ENCODE results near the gene MAN2A2. TPM values are rescaled to one million over a fixed set of nuclear protein-coding genes. Genes with fewer than 3 reads are reported as not detected.

MAN2A2 gene
- total and polyA plus RNA-seq, 2 donors (not counting 1 experiment from before 2014, with no cell fraction given), result 11.3 to 36.0 TPM

GRCh38 chr15:90956274-90957030, 53.4 kb downstream of the MAN2A2 start:
- peak overlapping the region; percentile 88 for H3K4me2 ChIP-seq (ENCODE audit: extremely low read depth, insufficient read depth, low read length)
- no peak for TF ChIP-seq EZH2 (IDR thresholded peaks at IDR 0.05; ENCODE audit: low read length, missing control alignments)
- TF ChIP-seq, protein P1, sequence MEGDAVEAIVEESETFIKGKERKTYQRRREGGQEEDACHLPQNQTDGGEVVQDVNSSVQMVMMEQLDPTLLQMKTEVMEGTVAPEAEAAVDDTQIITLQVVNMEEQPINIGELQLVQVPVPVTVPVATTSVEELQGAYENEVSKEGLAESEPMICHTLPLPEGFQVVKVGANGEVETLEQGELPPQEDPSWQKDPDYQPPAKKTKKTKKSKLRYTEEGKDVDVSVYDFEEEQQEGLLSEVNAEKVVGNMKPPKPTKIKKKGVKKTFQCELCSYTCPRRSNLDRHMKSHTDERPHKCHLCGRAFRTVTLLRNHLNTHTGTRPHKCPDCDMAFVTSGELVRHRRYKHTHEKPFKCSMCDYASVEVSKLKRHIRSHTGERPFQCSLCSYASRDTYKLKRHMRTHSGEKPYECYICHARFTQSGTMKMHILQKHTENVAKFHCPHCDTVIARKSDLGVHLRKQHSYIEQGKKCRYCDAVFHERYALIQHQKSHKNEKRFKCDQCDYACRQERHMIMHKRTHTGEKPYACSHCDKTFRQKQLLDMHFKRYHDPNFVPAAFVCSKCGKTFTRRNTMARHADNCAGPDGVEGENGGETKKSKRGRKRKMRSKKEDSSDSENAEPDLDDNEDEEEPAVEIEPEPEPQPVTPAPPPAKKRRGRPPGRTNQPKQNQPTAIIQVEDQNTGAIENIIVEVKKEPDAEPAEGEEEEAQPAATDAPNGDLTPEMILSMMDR (conservative IDR thresholded peaks at IDR 0.05 in 1 of 2, IDR thresholded peaks at IDR 0.05 in 1 of 2; ENCODE audit: low read depth in 1 of 2, low read length in 2 of 2), result peak; percentile 53 to 95
- peaks cover 20% of the 10 kb centered on the region for H3K36me3 ChIP-seq (ENCODE audit: control insufficient read depth, insufficient read depth, low read length)
- H2AFZ ChIP-seq (ENCODE audit: low read length), result peak overlapping the region; percentile 62
- peak overlapping the region; percentile 50 to 68 (median 56) for H3K4me3 ChIP-seq (replicated peaks in 1 of 4; ENCODE audit: control extremely low read depth in 1 of 4, insufficient read depth in 1 of 4, low read depth in 3 of 4, low read length in 4 of 4)
- no peaks in the 10 kb centered on the region for H3K9me3 ChIP-seq (ENCODE audit: control insufficient read depth, insufficient read depth, low read depth, low read length)
- no peaks in the 10 kb centered on the region for H4K20me1 ChIP-seq (ENCODE audit: control insufficient read depth, extremely low read depth, insufficient read depth, low read length)
- peaks cover 3% of the 10 kb centered on the region for H3K79me2 ChIP-seq (ENCODE audit: control insufficient read depth, insufficient read depth, low read length)
- H3K27me3 ChIP-seq (ENCODE audit: control insufficient read depth, insufficient read depth, low read length), result no peaks in the 10 kb centered on the region
- peaks cover 6% of the 10 kb centered on the region for H3K4me1 ChIP-seq (ENCODE audit: control insufficient read depth, extremely low read depth, insufficient read depth, low read length)
- peak overlapping the region; percentile 68 for H3K9ac ChIP-seq (ENCODE audit: insufficient read depth, low read length)
- peak overlapping the region; percentile 9 for H3K27ac ChIP-seq (ENCODE audit: insufficient read depth, low read length)
- peak; percentile 69 to 71 for DNase-seq (ENCODE audit: low read depth in 2 of 2)

- Histone ChIP-seq H3K27ac (ENCODE audit: insufficient read depth, low read length) (peak overlapping the region; percentile 57), H4K20me1 (ENCODE audit: control insufficient read depth, extremely low read depth, insufficient read depth, low read length) (no peaks in the 10 kb centered on the region)
- TF ChIP-seq, protein P1 (conservative IDR thresholded peaks at IDR 0.05 in 1 of 2, IDR thresholded peaks at IDR 0.05 in 1 of 2; ENCODE audit: low read depth in 1 of 2, low read length in 2 of 2), result no peak
- TF ChIP-seq EZH2 (IDR thresholded peaks at IDR 0.05; ENCODE audit: low read length, missing control alignments), result no peak
Observed at GRCh38 chr15:90957031-90957790, 54.1 kb downstream of the MAN2A2 start.

DNA sequence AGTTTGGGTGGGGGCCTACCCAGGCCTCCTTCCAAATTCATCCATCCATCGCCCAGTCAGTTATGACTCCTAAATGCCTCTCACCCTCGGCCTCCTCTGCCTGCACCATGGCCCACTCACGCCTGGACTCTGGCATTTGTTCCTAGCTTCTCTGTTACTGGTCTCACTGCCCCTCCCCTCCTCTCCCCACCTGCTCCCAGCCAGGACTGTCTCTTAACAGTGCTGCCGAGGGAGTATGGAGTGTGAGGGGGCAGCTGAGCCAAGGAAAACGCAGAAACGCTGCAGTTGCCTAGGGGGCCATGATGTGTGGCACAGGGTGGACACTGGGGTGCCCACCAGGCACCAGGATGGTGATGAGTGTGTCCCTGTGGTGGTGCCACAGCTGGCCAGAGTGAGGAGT, 54.7 kb downstream of the MAN2A2 start:
- Histone ChIP-seq H3K9me3 (ENCODE audit: control insufficient read depth, insufficient read depth, low read depth, low read length) (no peaks in the 10 kb centered on the region), H3K27me3 (ENCODE audit: control insufficient read depth, insufficient read depth, low read length) (no peaks in the 10 kb centered on the region), H3K4me1 (ENCODE audit: control insufficient read depth, extremely low read depth, insufficient read depth, low read length) (peaks cover 6% of the 10 kb centered on the region), H2AFZ (ENCODE audit: low read length) (peak overlapping the region; percentile 57), H3K36me3 (ENCODE audit: control insufficient read depth, insufficient read depth, low read length) (peaks cover 22% of the 10 kb centered on the region), H3K27ac (ENCODE audit: insufficient read depth, low read length) (peak overlapping the region; percentile 29), H3K4me2 (ENCODE audit: extremely low read depth, insufficient read depth, low read length) (peak overlapping the region; percentile 88), H4K20me1 (ENCODE audit: control insufficient read depth, extremely low read depth, insufficient read depth, low read length) (no peaks in the 10 kb centered on the region), H3K9ac (ENCODE audit: insufficient read depth, low read length) (no peak overlapping the region), H3K4me3 (replicated peaks in 1 of 4; ENCODE audit: control extremely low read depth in 1 of 4, insufficient read depth in 1 of 4, low read depth in 3 of 4, low read length in 4 of 4) (peak overlapping the region; percentile 25 to 68 (median 56)), H3K79me2 (ENCODE audit: control insufficient read depth, insufficient read depth, low read length) (peaks cover 3% of the 10 kb centered on the region)
- no peak for DNase-seq (ENCODE audit: low read depth in 2 of 2)
- TF ChIP-seq, protein P1 (conservative IDR thresholded peaks at IDR 0.05 in 1 of 2, IDR thresholded peaks at IDR 0.05 in 1 of 2; ENCODE audit: low read depth in 1 of 2, low read length in 2 of 2), result no peak
- TF ChIP-seq EZH2 (IDR thresholded peaks at IDR 0.05; ENCODE audit: low read length, missing control alignments), result no peak

More at GRCh38 chr15:90957031-90957790, 54.1 kb downstream of the MAN2A2 start:
- H3K9me3 ChIP-seq (ENCODE audit: control insufficient read depth, insufficient read depth, low read depth, low read length), result no peaks in the 10 kb centered on the region
- DNase-seq (ENCODE audit: low read depth in 2 of 2), result peak; percentile 31 to 49
- H3K4me1 ChIP-seq (ENCODE audit: control insufficient read depth, extremely low read depth, insufficient read depth, low read length), result peaks cover 6% of the 10 kb centered on the region
- peak overlapping the region; percentile 50 to 68 (median 56) for H3K4me3 ChIP-seq (replicated peaks in 1 of 4; ENCODE audit: control extremely low read depth in 1 of 4, insufficient read depth in 1 of 4, low read depth in 3 of 4, low read length in 4 of 4)
- peaks cover 3% of the 10 kb centered on the region for H3K79me2 ChIP-seq (ENCODE audit: control insufficient read depth, insufficient read depth, low read length)
- peak overlapping the region; percentile 68 for H3K9ac ChIP-seq (ENCODE audit: insufficient read depth, low read length)
- no peaks in the 10 kb centered on the region for H3K27me3 ChIP-seq (ENCODE audit: control insufficient read depth, insufficient read depth, low read length)
- H2AFZ ChIP-seq (ENCODE audit: low read length), result peak overlapping the region; percentile 62
- peak overlapping the region; percentile 88 for H3K4me2 ChIP-seq (ENCODE audit: extremely low read depth, insufficient read depth, low read length)
- peaks cover 20% of the 10 kb centered on the region for H3K36me3 ChIP-seq (ENCODE audit: control insufficient read depth, insufficient read depth, low read length)
